Measurements from ENCODE around the gene BCAP29. TPM values are rescaled to one million over a fixed set of nuclear protein-coding genes. Genes with fewer than 3 reads are reported as not detected.

The BCAP29 gene
- total RNA-seq, 1 donor from 2014 or later, result 103 TPM

DNA sequence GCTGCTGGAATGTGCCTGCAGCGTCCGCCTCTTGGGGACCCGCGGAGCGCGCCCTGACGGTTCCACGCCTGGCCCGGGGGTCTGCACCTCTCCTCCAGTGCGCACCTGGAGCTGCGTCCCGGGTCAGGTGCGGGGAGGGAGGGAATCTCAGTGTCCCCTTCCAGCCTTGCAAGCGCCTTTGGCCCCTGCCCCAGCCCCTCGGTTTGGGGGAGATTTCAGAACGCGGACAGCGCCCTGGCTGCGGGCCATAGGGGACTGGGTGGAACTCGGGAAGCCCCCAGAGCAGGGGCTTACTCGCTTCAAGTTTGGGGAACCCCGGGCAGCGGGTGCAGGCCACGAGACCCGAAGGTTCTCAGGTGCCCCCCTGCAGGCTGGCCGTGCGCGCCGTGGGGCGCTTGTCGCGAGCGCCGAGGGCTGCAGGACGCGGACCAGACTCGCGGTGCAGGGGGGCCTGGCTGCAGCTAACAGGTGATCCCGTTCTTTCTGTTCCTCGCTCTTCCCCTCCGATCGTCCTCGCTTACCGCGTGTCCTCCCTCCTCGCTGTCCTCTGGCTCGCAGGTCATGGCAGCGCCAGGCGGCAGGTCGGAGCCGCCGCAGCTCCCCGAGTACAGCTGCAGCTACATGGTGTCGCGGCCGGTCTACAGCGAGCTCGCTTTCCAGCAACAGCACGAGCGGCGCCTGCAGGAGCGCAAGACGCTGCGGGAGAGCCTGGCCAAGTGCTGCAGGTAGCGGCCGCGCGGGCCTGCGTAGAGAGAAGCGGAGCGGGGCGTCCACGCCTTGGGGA, 81.2 kb downstream of the BCAP29 start:
- H3K79me2 ChIP-seq (ENCODE audit: low read depth), result no peaks in the 10 kb centered on the region
- no peaks in the 10 kb centered on the region for H3K36me3 Mint-ChIP-seq
- H3K36me3 ChIP-seq, result no peaks in the 10 kb centered on the region
- peaks cover 29% of the 10 kb centered on the region for H4K20me1 ChIP-seq (ENCODE audit: low read depth)
- peak overlapping the region; percentile 87 for H3K4me3 Mint-ChIP-seq
- no peaks in the 10 kb centered on the region for H3K9me3 ChIP-seq (ENCODE audit: low read depth)
- peak overlapping the region; percentile 52 for H3K4me3 ChIP-seq
- H3K4me2 ChIP-seq, result peak overlapping the region; percentile 95
- TF ChIP-seq EZH2phosphoT487 (IDR thresholded peaks at IDR 0.05), result peak; percentile 68
- TF ChIP-seq CTCF (IDR thresholded peaks at IDR 0.05), result peak; percentile 30
- peak; percentile 74 for TF ChIP-seq EZH2 (IDR thresholded peaks at IDR 0.05)
- peaks cover 13% of the 10 kb centered on the region for H3K4me1 ChIP-seq
- H3K27ac Mint-ChIP-seq, result no peak overlapping the region
- no peak overlapping the region for H3K27ac ChIP-seq
- no peak overlapping the region for H3K9ac ChIP-seq
- DNase-seq (ENCODE audit: low spot score), result peak; percentile 81
- no peaks in the 10 kb centered on the region for H3K9me3 Mint-ChIP-seq
- H3K4me1 Mint-ChIP-seq, result peaks cover 12% of the 10 kb centered on the region
- H3K27me3 Mint-ChIP-seq (ENCODE audit: insufficient read depth, low read depth), result peaks cover 44% of the 10 kb centered on the region
- no peaks in the 10 kb centered on the region for H3F3A ChIP-seq (ENCODE audit: low read depth)
- H2AFZ ChIP-seq (replicated peaks), result peak overlapping the region; percentile 11
- H3K27me3 ChIP-seq, result peaks cover 95% of the 10 kb centered on the region

DNA sequence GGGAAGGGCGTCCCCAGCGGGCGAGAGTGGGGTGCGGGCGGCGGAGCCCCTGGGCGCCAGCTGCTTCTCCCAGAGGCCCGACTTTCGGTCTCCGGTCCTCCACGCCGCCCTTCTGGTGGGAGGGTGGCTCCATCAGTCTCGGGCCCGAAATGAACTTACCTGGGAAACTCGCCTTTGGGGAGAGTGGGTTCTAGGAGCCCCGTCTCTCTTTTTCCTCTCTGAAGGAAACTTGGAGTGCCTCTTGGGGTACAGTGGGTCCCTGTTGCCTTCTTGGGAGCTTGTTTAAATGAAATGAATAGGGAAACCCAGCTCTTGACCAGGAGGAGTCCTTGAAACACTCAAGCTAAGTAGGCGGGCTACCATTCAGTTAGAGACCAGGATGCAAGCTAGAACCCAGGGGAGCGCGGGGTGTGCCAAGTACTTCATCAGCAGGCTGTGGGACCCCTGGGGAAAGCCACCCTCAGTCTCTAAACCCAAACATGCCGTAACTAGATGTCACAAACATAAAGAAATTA, 81.9 kb downstream of the BCAP29 start:
- no peaks in the 10 kb centered on the region for H3K36me3 Mint-ChIP-seq
- Histone ChIP-seq H3K27me3 (peaks cover 93% of the 10 kb centered on the region), H3K27ac (no peak overlapping the region), H3K9ac (no peak overlapping the region), H3K4me3 (peak overlapping the region; percentile 52), H3K36me3 (no peaks in the 10 kb centered on the region), H3K9me3 (ENCODE audit: low read depth) (no peaks in the 10 kb centered on the region), H2AFZ (replicated peaks) (peak overlapping the region; percentile 11), H3K4me2 (peak overlapping the region; percentile 95), H4K20me1 (ENCODE audit: low read depth) (peaks cover 29% of the 10 kb centered on the region), H3K79me2 (ENCODE audit: low read depth) (no peaks in the 10 kb centered on the region), H3F3A (ENCODE audit: low read depth) (no peaks in the 10 kb centered on the region), H3K4me1 (peaks cover 13% of the 10 kb centered on the region)
- no peaks in the 10 kb centered on the region for H3K9me3 Mint-ChIP-seq
- peaks cover 12% of the 10 kb centered on the region for H3K4me1 Mint-ChIP-seq
- peak; percentile 46 for TF ChIP-seq EZH2 (IDR thresholded peaks at IDR 0.05)
- peak; percentile 67 for TF ChIP-seq EZH2phosphoT487 (IDR thresholded peaks at IDR 0.05)
- no peak for TF ChIP-seq CTCF (IDR thresholded peaks at IDR 0.05)
- H3K4me3 Mint-ChIP-seq, result peak overlapping the region; percentile 87
- H3K27ac Mint-ChIP-seq, result no peak overlapping the region
- peaks cover 44% of the 10 kb centered on the region for H3K27me3 Mint-ChIP-seq (ENCODE audit: insufficient read depth, low read depth)
- DNase-seq (ENCODE audit: low spot score), result peak; percentile 10

- H3K27ac ChIP-seq, result no peak overlapping the region
- TF ChIP-seq CTCF (IDR thresholded peaks at IDR 0.05) (no peak), EZH2 (IDR thresholded peaks at IDR 0.05) (no peak), EZH2phosphoT487 (IDR thresholded peaks at IDR 0.05) (no peak)
- H3K4me1 ChIP-seq, result peaks cover 13% of the 10 kb centered on the region
- H2AFZ ChIP-seq (replicated peaks), result no peak overlapping the region
- no peaks in the 10 kb centered on the region for H3K9me3 ChIP-seq (ENCODE audit: low read depth)
- no peaks in the 10 kb centered on the region for H3K36me3 Mint-ChIP-seq
- H3K27me3 ChIP-seq, result peaks cover 82% of the 10 kb centered on the region
- no peak overlapping the region for H3K4me3 ChIP-seq
- no peak overlapping the region for H3K9ac ChIP-seq
- peaks cover 42% of the 10 kb centered on the region for H3K27me3 Mint-ChIP-seq (ENCODE audit: insufficient read depth, low read depth)
- H3K4me1 Mint-ChIP-seq, result peaks cover 12% of the 10 kb centered on the region
- no peak for DNase-seq (ENCODE audit: low spot score)
- no peak overlapping the region for H3K4me3 Mint-ChIP-seq
- H3K36me3 ChIP-seq, result no peaks in the 10 kb centered on the region
- no peak overlapping the region for H3K27ac Mint-ChIP-seq
- no peaks in the 10 kb centered on the region for H3K9me3 Mint-ChIP-seq
- no peak overlapping the region for H3K4me2 ChIP-seq
- no peaks in the 10 kb centered on the region for H3F3A ChIP-seq (ENCODE audit: low read depth)
- peaks cover 29% of the 10 kb centered on the region for H4K20me1 ChIP-seq (ENCODE audit: low read depth)
- H3K79me2 ChIP-seq (ENCODE audit: low read depth), result no peaks in the 10 kb centered on the region
Measured at GRCh38 chr7:107663196-107663595, 83.2 kb downstream of the BCAP29 start.
